Memory B cell (primary cell): ENCODE data around the gene SZT2.

Source experiments
- ATAC-seq: fragments of 150-1000 bp; cut with Tn5 transposase; 2 replicates; pipeline ENCODE4 v1.10.0; 2021; ENCODE audit warnings: low read depth, mild to moderate bottlenecking, moderate library complexity
- DNase-seq, 2 donors: peaks; one replicate each; pipeline ENCODE4 v3.0.0; 2022; ENCODE audit warnings: low spot score in 2 of 2
- H3K27ac Mint-ChIP-seq: one replicate; pipeline ENCODE4 v1.8.0; 2022; ENCODE audit warnings: mild to moderate bottlenecking, moderate library complexity, mixed read lengths
- H3K27me3 Mint-ChIP-seq: one replicate; pipeline ENCODE4 v1.8.0; 2022; ENCODE audit warnings: mixed read lengths
- H3K36me3 Mint-ChIP-seq: one replicate; pipeline ENCODE4 v1.8.0; 2022; ENCODE audit warnings: mild to moderate bottlenecking, mixed read lengths
- H3K4me1 Mint-ChIP-seq: one replicate; pipeline ENCODE4 v1.8.0; 2022; ENCODE audit warnings: mixed read lengths
- H3K4me3 Mint-ChIP-seq: one replicate; pipeline ENCODE4 v1.8.0; 2022; ENCODE audit warnings: mild to moderate bottlenecking, moderate library complexity, mixed read lengths
- H3K9me3 Mint-ChIP-seq: one replicate; pipeline ENCODE4 v1.8.0; 2022; ENCODE audit warnings: mixed read lengths

SZT2 gene

DNA sequence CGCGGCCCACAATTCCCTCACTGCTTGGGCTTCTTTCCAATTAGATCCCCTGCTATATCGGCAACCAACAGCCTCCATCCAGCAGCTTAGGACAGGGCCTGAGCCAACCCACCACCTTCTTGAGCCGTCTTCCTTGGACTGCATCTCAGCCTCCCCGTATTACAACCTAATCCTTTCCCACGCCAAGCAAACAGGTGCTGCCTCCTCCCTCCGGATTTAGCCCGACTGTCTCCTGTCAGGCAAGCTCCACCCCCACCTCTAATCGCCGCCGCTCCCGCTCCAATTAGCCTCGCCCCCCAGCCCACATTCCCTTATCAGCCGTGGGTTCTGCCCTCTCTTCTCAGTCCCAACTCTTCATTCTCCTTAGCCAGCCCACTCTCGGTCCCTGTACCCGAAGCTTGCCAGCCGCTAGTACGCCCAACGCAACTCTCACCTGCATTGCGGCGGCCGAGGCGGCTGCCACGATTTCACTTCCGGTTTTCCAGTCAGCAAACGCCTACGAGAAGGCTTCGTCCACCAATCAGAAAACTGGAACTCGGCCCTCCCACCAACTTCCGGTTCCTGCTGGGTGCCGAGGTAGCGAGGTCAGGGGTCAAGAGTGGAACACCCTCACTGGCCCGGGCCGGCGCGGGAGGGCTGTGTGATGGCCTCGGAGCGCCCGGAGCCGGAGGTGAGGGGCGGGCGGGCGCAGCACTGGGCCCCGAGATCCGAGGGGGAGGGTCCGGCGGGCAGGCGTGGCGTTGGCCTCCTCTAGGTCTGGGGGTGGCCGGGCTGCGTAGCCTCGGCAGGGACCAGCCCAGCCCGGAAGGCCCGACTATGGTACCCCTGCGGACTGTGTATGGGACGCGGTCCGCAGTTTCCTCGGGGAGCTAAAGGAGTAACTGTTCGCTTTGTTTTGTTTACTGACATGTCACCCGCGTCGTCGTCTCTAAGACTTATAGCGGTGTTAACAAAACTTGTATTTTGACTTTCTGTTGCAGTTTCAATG lies at the start of gene SZT2, which contains the start of gene MED8:
Gene SZT2, plus strand, starts transcription at position 574 of the 988 bp plus-strand sequence. Its CDS starts 70 bp downstream, at position 644.
Gene MED8, minus strand, starts transcription at position 475 of the 988 bp plus-strand sequence. Its CDS starts 36 bp downstream, at position 439.
- Mint-ChIP-seq H3K27ac (peak within 1 kb of the TSS; percentile 95), H3K4me3 (peak within 1 kb of the TSS; percentile 100), H3K27me3 (no peaks in the 10 kb centered on the region), H3K9me3 (no peaks in the 10 kb centered on the region), H3K36me3 (peaks cover 18% of the 10 kb centered on the region), H3K4me1 (peaks cover 40% of the 10 kb centered on the region)
- DNase-seq, result peak; percentile 83 to 87
- ATAC-seq, result peak; percentile 91

DNA sequence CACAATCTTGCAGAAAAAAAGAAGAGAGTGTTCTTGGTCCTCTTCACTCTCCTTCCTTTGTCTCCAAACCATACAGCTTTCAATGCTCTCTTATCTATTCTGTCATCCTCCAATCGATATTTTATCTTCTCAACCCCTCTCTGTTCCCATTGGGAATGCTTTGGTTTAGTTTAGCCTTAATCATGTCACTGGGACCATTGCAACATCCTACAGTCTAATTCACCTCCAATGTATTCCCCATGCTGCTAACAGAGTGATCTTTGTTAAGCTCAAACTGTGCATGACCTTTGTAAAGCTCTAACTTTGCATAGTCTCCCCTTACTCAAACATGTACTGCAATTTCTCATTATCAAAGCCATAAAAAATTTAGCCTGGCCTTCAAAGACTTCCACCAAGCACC lies 49.1 kb upstream of the SZT2 start:
- ATAC-seq (no peak), DNase-seq (no peak)
- H3K36me3 Mint-ChIP-seq, result peaks cover 5% of the 10 kb centered on the region
- peaks cover 5% of the 10 kb centered on the region for H3K27me3 Mint-ChIP-seq
- no peak overlapping the region for H3K4me3 Mint-ChIP-seq
- no peak overlapping the region for H3K27ac Mint-ChIP-seq
- H3K9me3 Mint-ChIP-seq, result no peaks in the 10 kb centered on the region
- no peaks in the 10 kb centered on the region for H3K4me1 Mint-ChIP-seq

DNA sequence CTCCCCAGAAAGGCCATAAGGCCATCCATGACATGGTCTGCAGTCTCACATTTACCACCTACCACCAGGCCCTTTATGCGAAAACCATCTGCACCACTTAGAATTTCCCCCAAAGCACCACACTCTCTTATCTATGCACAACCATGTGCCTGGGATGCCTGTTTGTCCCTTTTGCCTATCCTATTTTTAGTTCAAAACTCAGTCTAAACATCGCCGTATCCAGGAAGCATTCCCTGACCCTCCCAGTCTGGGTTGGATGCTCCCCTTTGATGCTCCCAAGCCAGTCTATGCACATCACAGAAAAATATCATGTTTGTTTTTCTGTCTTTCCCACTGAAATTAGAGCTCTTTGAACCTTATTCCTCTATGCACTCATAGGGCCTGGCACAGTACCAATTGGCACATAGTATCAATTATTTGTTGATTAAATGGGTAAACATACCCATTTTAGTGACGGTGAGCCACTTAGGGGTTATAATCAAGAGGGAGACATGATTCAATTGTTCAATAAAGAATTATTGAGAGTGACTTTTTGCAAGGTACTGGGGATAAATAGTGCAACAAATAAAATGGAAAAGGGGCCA lies 45.3 kb upstream of the SZT2 start:
- H3K36me3 Mint-ChIP-seq, result peaks cover 5% of the 10 kb centered on the region
- H3K27ac Mint-ChIP-seq, result no peak overlapping the region
- H3K4me3 Mint-ChIP-seq, result no peak overlapping the region
- DNase-seq (no peak), ATAC-seq (no peak)
- H3K9me3 Mint-ChIP-seq, result no peaks in the 10 kb centered on the region
- H3K27me3 Mint-ChIP-seq, result peaks cover 2% of the 10 kb centered on the region
- H3K4me1 Mint-ChIP-seq, result peaks cover under 1% of the 10 kb centered on the region

DNA sequence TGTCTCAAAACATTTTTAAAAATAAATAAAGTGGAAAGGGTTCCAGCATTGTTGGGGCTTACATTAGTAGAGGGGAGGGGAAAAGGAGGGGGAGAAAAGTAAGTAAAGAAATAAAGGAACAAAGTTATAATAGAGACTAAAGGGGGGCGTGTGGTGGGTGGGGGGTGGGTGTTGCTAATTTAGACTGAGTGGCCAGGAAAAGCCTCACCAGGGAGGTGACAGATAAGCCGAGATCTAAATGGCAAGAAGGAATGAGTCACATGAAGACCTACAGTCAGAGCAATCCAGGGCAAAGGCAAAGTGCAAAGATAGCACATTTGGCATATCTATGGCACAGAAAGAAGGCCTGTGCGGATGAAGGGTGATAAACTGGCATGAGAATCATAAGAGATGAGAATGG lies 44.6 kb upstream of the SZT2 start:
- no peaks in the 10 kb centered on the region for H3K9me3 Mint-ChIP-seq
- H3K4me3 Mint-ChIP-seq, result no peak overlapping the region
- DNase-seq (no peak), ATAC-seq (no peak)
- H3K4me1 Mint-ChIP-seq, result peaks cover 7% of the 10 kb centered on the region
- no peak overlapping the region for H3K27ac Mint-ChIP-seq
- H3K36me3 Mint-ChIP-seq, result peaks cover 5% of the 10 kb centered on the region
- H3K27me3 Mint-ChIP-seq, result peaks cover 2% of the 10 kb centered on the region

DNA sequence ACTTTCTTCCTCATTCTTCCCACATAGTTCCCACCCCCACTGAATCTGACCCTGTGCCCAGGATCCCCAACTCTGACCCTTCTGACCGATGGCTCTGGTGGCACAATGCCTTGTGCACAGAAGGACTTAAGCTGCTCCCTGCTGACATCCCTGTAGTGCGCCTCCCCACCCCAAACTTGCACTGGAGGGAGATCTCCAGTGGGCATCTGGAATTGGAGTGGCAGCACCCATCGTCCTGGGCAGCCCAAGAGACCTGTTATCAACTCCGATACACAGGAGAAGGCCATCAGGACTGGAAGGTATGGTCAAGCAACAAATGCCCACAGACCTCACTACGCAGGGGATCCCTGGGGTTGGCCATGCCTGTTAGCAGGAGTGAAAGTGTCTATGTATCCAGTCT lies 43.1 kb upstream of the SZT2 start:
- Mint-ChIP-seq H3K4me1 (peaks cover 7% of the 10 kb centered on the region), H3K27ac (peak overlapping the region; percentile 51), H3K9me3 (no peaks in the 10 kb centered on the region), H3K27me3 (peaks cover 2% of the 10 kb centered on the region), H3K36me3 (peaks cover 3% of the 10 kb centered on the region), H3K4me3 (no peak overlapping the region)
- no peak for DNase-seq
- no peak for ATAC-seq

DNA sequence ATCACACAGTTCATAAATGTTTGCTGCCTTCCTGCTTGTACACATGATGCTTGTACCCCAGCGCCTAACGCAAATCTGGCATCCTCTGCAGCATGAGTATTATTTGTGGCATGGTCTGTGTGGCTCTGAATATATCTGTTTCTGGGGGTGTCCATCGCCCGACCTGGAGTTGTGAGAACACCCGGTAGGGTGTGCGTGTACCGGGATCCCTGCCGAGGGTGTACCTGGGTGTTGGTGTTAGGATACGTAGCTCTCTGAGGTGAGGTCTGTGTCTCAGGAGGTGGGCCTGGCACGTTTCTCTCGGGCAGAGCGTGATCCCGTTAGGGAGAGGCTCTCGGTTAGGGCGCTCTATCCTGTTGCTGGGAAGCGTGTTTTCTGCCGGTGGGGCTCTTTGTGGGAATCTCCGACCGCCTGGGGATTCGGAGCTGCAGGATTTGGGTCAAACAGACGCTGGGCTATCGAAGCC lies 41.3 kb upstream of the SZT2 start:
- Mint-ChIP-seq H3K4me1 (peaks cover 7% of the 10 kb centered on the region), H3K36me3 (peaks cover 3% of the 10 kb centered on the region), H3K27ac (peak overlapping the region; percentile 10), H3K9me3 (no peaks in the 10 kb centered on the region), H3K4me3 (peak overlapping the region; percentile 42), H3K27me3 (peaks cover 2% of the 10 kb centered on the region)
- ATAC-seq (no peak), DNase-seq (no peak)

DNA sequence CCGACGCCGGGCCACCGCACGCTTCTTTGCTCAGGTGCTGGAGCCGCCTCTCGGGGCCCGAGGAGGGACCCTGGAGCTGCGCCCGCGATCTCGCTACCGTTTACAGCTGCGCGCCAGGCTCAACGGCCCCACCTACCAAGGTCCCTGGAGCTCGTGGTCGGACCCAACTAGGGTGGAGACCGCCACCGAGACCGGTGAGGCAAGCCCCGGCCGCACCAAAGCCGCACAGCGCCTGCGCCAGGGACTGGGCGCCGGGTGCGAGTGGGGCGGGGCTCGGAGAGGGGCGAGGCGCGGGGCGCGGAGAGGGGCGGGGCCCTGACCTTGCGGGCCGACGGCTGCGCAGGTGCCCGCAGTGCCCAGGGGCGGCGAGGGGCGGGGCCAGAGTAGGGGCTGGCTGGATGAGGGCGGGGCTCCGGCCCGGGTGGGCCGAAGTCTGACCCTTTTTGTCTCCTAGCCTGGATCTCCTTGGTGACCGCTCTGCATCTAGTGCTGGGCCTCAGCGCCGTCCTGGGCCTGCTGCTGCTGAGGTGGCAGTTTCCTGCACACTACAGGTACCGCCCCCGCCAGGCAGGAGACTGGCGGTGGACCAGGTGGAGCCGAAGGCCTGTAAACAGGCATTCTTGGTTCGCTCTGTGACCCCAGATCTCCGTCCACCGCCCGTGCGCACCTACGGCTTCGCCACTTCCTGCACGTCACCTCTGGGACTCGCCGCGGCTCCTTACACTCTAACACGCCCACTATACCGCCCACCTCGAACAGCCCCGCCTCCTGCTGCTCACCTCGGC lies 40.7 kb upstream of the SZT2 start:
- H3K27ac Mint-ChIP-seq, result peak overlapping the region; percentile 95
- H3K36me3 Mint-ChIP-seq, result no peaks in the 10 kb centered on the region
- DNase-seq (peak; percentile 72 to 74), ATAC-seq (peak; percentile 91)
- H3K4me1 Mint-ChIP-seq, result peaks cover 7% of the 10 kb centered on the region
- H3K27me3 Mint-ChIP-seq, result no peaks in the 10 kb centered on the region
- H3K9me3 Mint-ChIP-seq, result no peaks in the 10 kb centered on the region
- peak overlapping the region; percentile 71 for H3K4me3 Mint-ChIP-seq

DNA sequence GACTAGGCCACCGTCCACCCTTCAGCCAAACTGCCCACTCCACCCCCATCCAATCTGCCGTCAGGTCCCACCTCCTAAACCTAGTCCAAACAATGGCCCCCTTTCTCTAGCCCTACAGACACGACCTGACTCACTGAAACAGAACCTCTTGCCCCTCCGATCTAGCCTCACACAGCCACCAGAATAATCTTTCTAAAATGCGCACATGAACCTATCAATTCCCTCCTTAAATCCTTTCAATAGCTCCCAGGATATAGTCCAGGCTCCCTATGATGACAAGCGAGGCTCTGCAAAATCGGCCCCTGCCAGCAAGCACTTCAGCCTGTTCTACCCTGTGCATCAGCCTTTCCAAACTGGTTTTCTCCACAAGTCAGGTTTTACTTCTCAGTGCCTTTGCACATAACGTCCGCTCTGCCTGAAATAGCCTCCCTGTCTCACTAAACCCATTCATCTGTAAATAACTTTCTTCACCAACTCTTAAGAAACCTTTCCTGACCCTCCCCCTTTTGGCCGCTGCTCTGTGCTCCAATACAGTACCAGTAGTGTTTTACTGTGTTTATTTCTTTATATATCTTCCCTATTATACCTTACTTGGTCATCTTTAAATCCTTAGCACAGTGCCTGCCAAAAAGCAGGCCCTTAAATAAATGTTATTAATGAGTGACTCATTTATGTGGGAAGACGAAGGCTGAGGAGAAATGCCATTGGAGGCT lies 39.9 kb upstream of the SZT2 start:
- Mint-ChIP-seq H3K36me3 (peaks cover 2% of the 10 kb centered on the region), H3K4me3 (peak overlapping the region; percentile 71), H3K27ac (peak overlapping the region; percentile 95), H3K9me3 (no peaks in the 10 kb centered on the region), H3K4me1 (peaks cover 7% of the 10 kb centered on the region), H3K27me3 (no peaks in the 10 kb centered on the region)
- DNase-seq (no peak), ATAC-seq (no peak)

DNA sequence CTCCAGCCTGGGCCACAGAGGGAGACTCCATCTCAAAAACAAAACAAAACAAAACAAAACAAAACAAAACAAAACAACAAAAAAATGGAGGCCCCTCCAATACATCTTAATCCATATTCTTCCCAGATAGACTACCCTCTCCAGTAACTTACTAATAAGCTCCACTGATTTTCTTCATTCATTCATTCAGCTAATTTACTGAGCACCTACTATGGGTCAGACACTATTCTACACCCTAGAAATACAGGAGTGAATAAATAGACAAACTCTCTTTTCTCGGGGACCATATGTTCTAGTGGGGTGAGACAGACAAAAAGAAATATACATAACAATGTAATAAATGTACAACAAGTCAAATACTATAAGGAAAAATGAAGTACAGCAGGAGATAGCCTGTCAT lies 38.7 kb upstream of the SZT2 start:
- no peak for DNase-seq
- H3K4me1 Mint-ChIP-seq, result peaks cover 7% of the 10 kb centered on the region
- peaks cover 2% of the 10 kb centered on the region for H3K36me3 Mint-ChIP-seq
- no peaks in the 10 kb centered on the region for H3K27me3 Mint-ChIP-seq
- peak overlapping the region; percentile 60 for H3K27ac Mint-ChIP-seq
- H3K4me3 Mint-ChIP-seq, result no peak overlapping the region
- no peak for ATAC-seq
- H3K9me3 Mint-ChIP-seq, result no peaks in the 10 kb centered on the region

DNA sequence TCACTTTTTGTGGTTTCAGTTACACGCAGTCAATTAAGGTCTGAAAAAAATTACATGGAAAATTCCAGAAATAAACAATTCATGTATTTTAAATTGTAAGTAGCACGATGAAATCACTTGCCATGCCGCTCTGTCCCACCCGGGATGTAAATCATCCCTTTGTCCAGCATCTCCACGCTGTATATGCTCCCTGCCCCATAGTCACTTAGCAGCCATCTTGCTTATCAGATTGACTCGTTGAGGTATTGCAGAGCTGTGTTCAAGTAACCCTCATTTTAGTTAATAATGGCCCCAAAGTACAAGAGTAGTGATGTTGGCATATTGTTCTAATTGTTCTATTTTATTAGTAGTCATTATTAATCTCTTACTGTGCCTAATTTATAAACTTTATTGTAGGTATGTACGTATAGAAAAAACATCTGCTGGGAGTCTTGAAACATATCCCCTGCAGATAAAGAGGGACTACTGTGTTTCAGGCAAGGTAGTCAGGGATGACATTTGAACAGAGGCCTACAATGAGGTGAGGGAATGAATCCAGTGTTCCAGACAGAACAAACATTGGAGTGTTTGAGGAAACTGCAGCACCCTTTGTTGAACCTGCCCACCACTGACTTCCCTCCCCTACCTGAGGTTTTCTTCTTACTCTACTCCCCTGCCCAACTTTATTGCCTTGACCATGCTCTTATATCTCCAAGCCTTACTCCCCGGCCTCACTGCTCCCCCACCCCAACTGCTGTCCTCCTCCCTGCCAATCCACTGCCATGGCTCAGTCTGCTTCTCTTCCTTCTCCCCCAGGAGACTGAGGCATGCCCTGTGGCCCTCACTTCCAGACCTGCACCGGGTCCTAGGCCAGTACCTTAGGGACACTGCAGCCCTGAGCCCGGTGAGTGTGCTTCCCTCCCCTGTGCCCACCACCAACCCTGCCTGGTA lies 38.0 kb upstream of the SZT2 start:
- H3K27me3 Mint-ChIP-seq, result no peaks in the 10 kb centered on the region
- DNase-seq, result no peak
- peaks cover 7% of the 10 kb centered on the region for H3K4me1 Mint-ChIP-seq

DNA sequence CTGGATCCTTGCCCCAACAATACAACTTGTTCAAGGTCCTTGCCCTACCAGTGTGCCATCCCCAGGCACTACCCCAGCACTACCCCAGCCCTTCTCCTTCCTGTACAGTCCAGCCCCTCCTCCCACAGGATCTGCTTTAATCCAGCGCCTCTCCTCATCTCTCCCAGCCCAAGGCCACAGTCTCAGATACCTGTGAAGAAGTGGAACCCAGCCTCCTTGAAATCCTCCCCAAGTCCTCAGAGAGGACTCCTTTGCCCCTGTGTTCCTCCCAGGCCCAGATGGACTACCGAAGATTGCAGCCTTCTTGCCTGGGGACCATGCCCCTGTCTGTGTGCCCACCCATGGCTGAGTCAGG lies 37.4 kb upstream of the SZT2 start:
- peak overlapping the region; percentile 85 for H3K27ac Mint-ChIP-seq

More for the DNA sequence above, 38.0 kb upstream of the SZT2 start:
- Mint-ChIP-seq H3K9me3 (no peaks in the 10 kb centered on the region), H3K36me3 (peaks cover 2% of the 10 kb centered on the region), H3K4me3 (no peak overlapping the region), H3K27ac (peak overlapping the region; percentile 85)
- ATAC-seq, result no peak

DNA sequence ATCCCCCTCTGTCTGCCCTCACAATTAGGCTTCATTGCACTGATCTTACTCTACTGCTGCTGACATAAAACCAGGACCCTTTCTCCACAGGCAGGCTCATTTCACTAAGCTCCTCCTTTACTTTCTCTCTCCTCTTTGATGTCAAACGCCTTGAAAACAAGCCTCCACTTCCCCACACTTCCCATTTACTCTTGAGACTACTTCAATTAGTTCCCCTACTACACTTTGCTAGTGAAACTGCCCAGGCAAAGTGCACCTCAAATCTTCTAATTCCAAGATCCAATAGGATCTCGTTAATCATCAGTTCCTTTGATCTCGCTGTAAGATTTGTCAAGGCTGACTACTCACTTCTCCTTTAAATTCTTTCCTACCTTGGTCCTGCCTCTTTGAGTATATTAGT lies 36.8 kb upstream of the SZT2 start:
- no peak overlapping the region for H3K4me3 Mint-ChIP-seq
- peak overlapping the region; percentile 85 for H3K27ac Mint-ChIP-seq

More for the DNA sequence above, 37.4 kb upstream of the SZT2 start:
- ATAC-seq, result no peak
- no peaks in the 10 kb centered on the region for H3K9me3 Mint-ChIP-seq
- H3K27me3 Mint-ChIP-seq, result no peaks in the 10 kb centered on the region
- no peak overlapping the region for H3K4me3 Mint-ChIP-seq
- no peak for DNase-seq
- H3K4me1 Mint-ChIP-seq, result peaks cover 7% of the 10 kb centered on the region
- H3K36me3 Mint-ChIP-seq, result peaks cover 2% of the 10 kb centered on the region

More for the DNA sequence above, 36.8 kb upstream of the SZT2 start:
- peaks cover 7% of the 10 kb centered on the region for H3K4me1 Mint-ChIP-seq
- H3K9me3 Mint-ChIP-seq, result no peaks in the 10 kb centered on the region
- no peak for DNase-seq
- no peak for ATAC-seq
- H3K27me3 Mint-ChIP-seq, result no peaks in the 10 kb centered on the region
- peaks cover 2% of the 10 kb centered on the region for H3K36me3 Mint-ChIP-seq
